Muscle of leg (tissue), 11 donors: ENCODE measurements around the gene SLC39A11. TPM values are rescaled to one million over a fixed set of nuclear protein-coding genes. Genes with fewer than 3 reads are reported as not detected.

ENCODE experiments used
- DNase-seq: peaks from one replicate; pipeline ENCODE4 v3.0.0; 2013
- H3K27ac ChIP-seq: one replicate; pipeline ENCODE4 v1.5.1; 2013; ENCODE audit warnings: mild to moderate bottlenecking, low read length, control low read depth
- H3K27me3 ChIP-seq: one replicate; pipeline ENCODE4 v1.6.1; 2013; ENCODE audit warnings: low read length; ENCODE audit not compliant: control insufficient read depth, insufficient read depth
- H3K36me3 ChIP-seq: one replicate; pipeline ENCODE4 v1.6.1; 2013; ENCODE audit warnings: low read length; ENCODE audit not compliant: control insufficient read depth, insufficient read depth
- H3K4me1 ChIP-seq: one replicate; pipeline ENCODE4 v1.6.1; 2013; ENCODE audit warnings: low read length; ENCODE audit not compliant: control insufficient read depth, insufficient read depth
- H3K4me3 ChIP-seq: one replicate; pipeline ENCODE4 v1.5.1; 2013; ENCODE audit warnings: low read length, control low read depth
- H3K9me3 ChIP-seq: replicated peaks from 2 replicates; pipeline ENCODE4 v1.6.1; 2013; ENCODE audit warnings: low read depth, low read length; ENCODE audit not compliant: control insufficient read depth
- WGBS: methylation state at CpG from one replicate; pipeline ENCODE4 v1.1.5; 2013; ENCODE audit warnings: missing lambda C conversion rate; ENCODE audit not compliant: insufficient coverage; 5-methylcytosine and 5-hydroxymethylcytosine counted together
- polyA plus RNA-seq, 8 donors: library from polyadenylated mRNA; unstranded; fragments of 120-200 nt; gene quantifications; one replicate each; pipeline versions ENCODE4 v1.2.1 to v1.2.3, GENCODE V29; 2013; ENCODE audit warnings: inconsistent platforms in 1 of 8, low replicate concordance in 1 of 8; ENCODE audit not compliant: insufficient read length in 8 of 8, insufficient read depth in 1 of 8
- total RNA-seq: library from RNA; stranded (reverse); fragments of 120-200 nt; gene quantifications from one replicate; pipeline ENCODE4 v1.2.4, GENCODE V29; 2013

Gene SLC39A11
- total and polyA plus RNA-seq, 9 donors: 8.7 to 13.6 (median 10.0) TPM

DNA sequence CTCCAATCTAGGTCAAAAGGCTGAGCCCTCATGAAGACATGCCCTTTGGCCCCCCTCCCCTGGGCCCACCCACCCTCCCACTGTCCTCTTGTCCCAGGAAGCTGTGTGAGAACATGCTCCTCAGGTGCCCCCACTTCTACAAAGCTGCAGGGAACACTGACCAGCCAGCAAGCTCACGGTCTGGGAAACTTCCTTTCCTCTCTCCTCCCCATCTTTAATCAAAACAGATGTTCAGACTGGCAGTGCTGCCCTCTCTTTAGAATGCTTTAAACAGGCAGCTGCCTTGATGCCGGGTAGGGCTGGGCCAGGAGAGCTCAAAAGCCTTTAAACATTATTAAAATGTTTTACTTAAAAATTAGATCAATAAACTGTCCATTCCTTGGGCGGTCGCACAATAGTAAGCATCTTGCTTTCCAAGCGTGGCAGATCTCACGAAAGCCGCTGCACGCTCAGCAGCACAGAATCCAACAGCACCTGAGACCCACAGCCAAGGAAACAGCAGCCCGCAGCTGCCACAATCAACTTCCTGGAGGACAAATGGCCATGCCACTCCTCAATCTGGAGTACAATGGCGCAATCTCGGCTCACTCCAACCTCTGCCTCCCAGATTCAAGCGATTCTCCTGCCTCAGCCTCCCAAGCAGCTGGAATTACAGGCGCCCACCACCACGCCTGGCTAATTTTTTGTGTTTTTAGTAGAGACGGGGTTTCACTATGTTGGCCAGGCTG lies 399.2 kb downstream of the SLC39A11 start:
- Histone ChIP-seq H3K27ac (no peak overlapping the region), H3K36me3 (no peaks in the 10 kb centered on the region), H3K4me3 (no peak overlapping the region), H3K27me3 (no peaks in the 10 kb centered on the region), H3K9me3 (no peaks in the 10 kb centered on the region), H3K4me1 (no peaks in the 10 kb centered on the region)
- WGBS: 56% methylated on average over 8 of the region's 15 CpGs
- peak; percentile 66 for DNase-seq

DNA sequence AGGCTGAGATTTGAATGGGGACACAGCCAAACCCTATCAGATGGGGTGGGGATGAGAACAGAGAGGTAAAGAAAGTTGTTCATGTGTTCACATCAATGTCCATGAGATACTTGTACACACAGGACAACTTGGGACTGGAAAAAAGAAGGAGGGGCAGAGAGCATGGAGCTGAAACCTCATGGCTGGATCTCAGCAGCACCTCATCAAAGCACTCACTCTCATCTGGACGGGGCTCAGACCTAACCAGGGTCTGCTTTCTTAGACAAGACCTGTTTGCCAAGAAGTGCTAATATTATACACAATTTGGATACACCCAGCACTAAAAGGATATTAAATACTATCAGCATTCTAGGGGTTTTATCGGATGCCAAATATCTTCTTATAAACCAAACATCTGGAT lies 399.8 kb downstream of the SLC39A11 start:
- no CpG with 5 or more reads among the region's 2 CpGs for WGBS
- DNase-seq: peak; percentile 86
- no peaks in the 10 kb centered on the region for H3K9me3 ChIP-seq
- no peaks in the 10 kb centered on the region for H3K36me3 ChIP-seq
- H3K4me3 ChIP-seq: no peak overlapping the region
- H3K27me3 ChIP-seq: no peaks in the 10 kb centered on the region
- no peak overlapping the region for H3K27ac ChIP-seq
- no peaks in the 10 kb centered on the region for H3K4me1 ChIP-seq

DNA sequence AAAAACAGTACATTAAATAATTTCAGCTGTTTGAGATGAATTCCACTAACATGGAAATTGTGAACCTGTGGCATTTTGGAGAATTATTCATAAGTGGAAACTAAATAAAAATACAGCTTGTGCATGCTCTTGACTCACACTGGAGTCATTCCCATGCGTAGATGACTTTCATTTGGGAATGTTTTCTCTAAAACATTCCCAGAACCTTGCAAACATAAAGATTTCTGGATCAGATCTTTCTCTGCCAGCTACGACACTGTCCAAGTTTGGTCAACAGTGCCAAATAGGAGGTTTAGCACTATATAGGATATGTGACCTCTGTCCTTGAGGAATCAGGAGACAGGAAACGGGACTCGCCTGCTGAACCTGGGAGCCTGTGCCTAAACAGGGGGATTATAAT lies 400.9 kb downstream of the SLC39A11 start:
- no peaks in the 10 kb centered on the region for H3K27me3 ChIP-seq
- H3K27ac ChIP-seq: no peak overlapping the region
- H3K9me3 ChIP-seq: no peaks in the 10 kb centered on the region
- no peaks in the 10 kb centered on the region for H3K4me1 ChIP-seq
- no CpG with 5 or more reads among the region's 4 CpGs for WGBS
- DNase-seq: peak; percentile 88
- no peak overlapping the region for H3K4me3 ChIP-seq
- H3K36me3 ChIP-seq: no peaks in the 10 kb centered on the region

DNA sequence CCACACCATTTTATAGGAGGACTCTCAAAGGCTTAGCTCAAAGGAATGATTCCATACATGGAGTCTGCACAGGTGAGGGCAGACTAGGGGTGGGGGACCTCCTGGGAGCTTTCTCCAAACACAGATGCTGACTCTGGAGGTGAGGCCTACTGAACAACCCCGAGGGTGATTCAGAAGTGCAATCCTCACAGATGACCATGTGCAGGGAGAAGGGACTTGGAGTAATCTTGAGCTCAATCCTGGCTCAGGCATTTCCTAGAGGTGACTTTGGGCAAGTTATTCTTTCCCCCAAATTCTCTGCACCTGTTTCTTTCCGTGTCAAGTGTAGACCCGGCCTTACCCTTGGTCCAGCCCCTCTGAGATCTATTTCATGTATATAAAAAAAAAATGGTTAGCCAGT lies 401.5 kb downstream of the SLC39A11 start:
- no peaks in the 10 kb centered on the region for H3K4me1 ChIP-seq
- H3K27ac ChIP-seq: no peak overlapping the region
- H3K9me3 ChIP-seq: no peaks in the 10 kb centered on the region
- H3K27me3 ChIP-seq: no peaks in the 10 kb centered on the region
- no peak for DNase-seq
- 100% methylated on average over 1 of the region's 3 CpGs for WGBS
- no peak overlapping the region for H3K4me3 ChIP-seq
- no peaks in the 10 kb centered on the region for H3K36me3 ChIP-seq

DNA sequence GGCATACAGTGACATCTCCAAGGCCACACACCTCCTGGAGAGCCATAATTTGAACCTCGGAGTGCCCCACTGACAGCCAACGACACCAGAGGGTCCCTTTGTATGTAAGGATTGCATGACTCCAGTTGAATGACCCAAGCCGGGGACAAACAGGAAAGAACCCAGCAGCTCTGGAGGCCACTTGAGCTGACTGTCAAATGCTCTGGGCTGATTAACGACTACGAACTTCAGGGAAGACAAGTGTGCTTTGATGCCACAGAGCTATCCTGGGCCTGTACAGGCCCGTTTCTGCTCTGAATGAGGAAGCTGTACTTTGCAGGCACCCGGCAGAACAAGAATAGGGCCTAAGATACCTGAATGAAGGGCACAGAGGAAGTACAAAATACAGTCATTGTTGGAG lies 404.6 kb downstream of the SLC39A11 start:
- WGBS: 57% methylated on average over 7 of the region's 7 CpGs
- Histone ChIP-seq H3K36me3 (no peaks in the 10 kb centered on the region), H3K9me3 (no peaks in the 10 kb centered on the region), H3K4me1 (peaks cover 4% of the 10 kb centered on the region), H3K4me3 (no peak overlapping the region), H3K27me3 (no peaks in the 10 kb centered on the region), H3K27ac (no peak overlapping the region)
- DNase-seq: no peak

DNA sequence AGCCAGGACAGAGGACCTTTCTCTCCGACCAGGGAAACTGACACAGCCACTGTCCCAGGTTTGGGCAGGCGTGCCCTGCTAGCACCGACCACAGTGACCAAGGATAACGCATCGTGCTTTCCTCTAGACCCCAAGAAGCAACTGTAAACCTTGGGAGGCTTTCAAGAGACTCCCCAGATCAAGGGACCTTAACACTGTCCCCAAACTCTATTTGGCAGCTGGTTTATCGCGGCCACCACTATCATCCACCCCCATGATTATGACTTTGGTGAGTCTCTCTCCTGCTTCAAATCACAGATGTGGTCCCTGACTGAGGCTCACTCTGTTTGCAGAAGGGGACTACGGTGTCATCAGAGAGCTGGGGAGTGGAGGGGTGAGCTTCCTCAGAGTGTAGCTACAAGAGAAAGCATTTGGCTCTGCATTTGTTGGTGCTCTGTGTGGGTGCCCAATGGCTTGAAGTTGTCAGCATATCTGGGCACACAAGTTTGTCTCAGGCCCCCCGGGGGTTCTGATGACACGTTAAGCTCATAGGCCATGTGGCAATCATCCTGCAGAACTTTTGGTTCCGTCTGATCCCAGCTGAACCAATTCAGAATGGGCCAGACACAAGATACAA lies 408.0 kb downstream of the SLC39A11 start:
- no peak overlapping the region for H3K4me3 ChIP-seq
- H3K9me3 ChIP-seq: no peaks in the 10 kb centered on the region
- no peaks in the 10 kb centered on the region for H3K36me3 ChIP-seq
- peaks cover 4% of the 10 kb centered on the region for H3K4me1 ChIP-seq
- WGBS: 74% methylated on average over 6 of the region's 11 CpGs
- H3K27me3 ChIP-seq: no peaks in the 10 kb centered on the region
- no peak overlapping the region for H3K27ac ChIP-seq
- no peak for DNase-seq

DNA sequence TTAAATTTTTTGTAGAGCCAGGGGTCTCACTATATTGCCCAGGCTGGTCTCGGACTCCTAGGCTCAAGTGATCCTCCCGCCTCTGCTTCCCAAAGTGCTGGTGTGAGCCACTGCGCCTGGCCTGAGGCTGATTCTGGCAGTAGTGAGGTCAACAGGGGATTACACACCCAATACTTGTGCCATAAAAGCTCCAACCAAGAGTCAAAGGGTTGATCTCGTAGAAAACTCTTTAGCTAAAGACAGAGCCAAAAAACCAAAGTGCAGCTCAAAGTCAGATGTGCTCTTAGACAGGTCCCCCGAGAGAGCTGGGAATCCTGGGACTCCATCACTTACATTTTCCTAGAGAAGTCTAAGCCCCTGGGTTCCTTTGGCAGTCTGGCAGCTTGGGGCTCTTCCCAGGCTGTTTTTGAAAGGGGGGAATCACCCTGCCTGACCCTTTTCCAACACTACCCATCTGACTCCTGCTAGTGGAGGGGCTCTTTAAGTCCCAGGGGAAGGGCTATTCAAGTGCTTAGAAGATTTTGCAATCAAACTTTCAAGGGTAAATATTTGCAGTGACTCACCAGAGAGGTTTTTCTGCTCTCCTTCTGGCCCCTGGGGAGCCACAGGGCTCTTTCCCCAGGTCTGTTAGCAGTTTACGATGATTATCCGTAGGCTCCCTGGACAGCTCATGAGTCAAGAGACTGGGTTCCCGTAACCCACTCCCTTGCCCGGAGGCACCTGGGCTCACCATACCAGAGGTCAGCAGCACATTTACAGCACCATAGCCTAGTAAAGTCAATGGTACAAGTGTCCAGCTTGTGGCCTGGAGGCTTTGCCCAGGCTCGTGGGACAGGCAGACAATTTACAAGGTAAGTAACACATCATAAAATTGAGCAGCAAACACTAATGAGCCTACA lies 408.7 kb downstream of the SLC39A11 start:
- Histone ChIP-seq H3K9me3 (no peaks in the 10 kb centered on the region), H3K4me1 (peaks cover 4% of the 10 kb centered on the region), H3K4me3 (no peak overlapping the region), H3K27ac (no peak overlapping the region), H3K27me3 (no peaks in the 10 kb centered on the region), H3K36me3 (no peaks in the 10 kb centered on the region)
- DNase-seq: no peak
- 31% methylated on average over 7 of the region's 10 CpGs for WGBS

DNA sequence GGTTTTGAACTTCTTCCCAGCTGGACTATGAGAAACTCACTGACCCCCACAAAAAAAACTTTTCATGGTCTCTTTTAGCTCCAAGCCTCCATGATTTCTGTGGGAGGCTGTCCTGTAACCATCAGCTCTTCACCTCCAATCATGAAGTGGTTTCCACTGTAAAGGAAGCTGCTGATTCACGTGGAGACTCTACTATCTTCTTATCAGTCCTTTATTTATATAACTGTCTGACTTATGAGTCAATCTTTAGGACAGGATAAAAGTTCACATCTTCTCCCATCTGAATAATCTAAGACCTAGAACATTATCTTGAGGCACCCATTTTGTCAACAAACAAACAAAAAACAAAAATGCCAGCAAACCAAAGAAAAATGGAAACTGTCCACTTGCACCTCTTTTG lies 409.9 kb downstream of the SLC39A11 start:
- no peaks in the 10 kb centered on the region for H3K27me3 ChIP-seq
- no CpG with 5 or more reads among the region's 1 CpG for WGBS

DNA sequence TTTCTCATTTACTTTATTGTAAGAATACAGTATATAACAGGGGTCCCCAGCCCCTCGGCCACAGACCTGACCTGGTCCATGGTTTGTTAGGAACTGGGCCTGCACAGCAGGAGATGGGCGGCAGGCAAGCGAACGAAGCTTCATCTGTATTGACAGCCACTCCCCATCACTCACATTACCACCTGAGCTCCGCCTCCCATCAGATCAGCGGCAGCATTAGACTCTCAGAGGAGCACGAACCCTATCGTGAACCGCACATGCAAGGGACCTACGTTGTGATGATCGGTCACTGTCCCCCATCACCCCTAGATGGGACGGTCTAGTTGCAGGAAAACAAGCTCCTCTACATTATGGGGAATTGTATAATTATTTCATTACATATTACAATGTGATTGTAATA lies 410.6 kb downstream of the SLC39A11 start:
- H3K4me3 ChIP-seq: no peak overlapping the region
- no peak overlapping the region for H3K27ac ChIP-seq
- WGBS: 75% methylated on average over 4 of the region's 12 CpGs
- peaks cover 4% of the 10 kb centered on the region for H3K4me1 ChIP-seq
- no peaks in the 10 kb centered on the region for H3K36me3 ChIP-seq
- H3K27me3 ChIP-seq: no peaks in the 10 kb centered on the region
- H3K9me3 ChIP-seq: no peaks in the 10 kb centered on the region
- no peak for DNase-seq

More for the DNA sequence above, 409.9 kb downstream of the SLC39A11 start:
- Histone ChIP-seq H3K36me3 (no peaks in the 10 kb centered on the region), H3K9me3 (no peaks in the 10 kb centered on the region), H3K4me1 (peaks cover 4% of the 10 kb centered on the region), H3K27ac (no peak overlapping the region), H3K4me3 (no peak overlapping the region)
- DNase-seq: no peak

DNA sequence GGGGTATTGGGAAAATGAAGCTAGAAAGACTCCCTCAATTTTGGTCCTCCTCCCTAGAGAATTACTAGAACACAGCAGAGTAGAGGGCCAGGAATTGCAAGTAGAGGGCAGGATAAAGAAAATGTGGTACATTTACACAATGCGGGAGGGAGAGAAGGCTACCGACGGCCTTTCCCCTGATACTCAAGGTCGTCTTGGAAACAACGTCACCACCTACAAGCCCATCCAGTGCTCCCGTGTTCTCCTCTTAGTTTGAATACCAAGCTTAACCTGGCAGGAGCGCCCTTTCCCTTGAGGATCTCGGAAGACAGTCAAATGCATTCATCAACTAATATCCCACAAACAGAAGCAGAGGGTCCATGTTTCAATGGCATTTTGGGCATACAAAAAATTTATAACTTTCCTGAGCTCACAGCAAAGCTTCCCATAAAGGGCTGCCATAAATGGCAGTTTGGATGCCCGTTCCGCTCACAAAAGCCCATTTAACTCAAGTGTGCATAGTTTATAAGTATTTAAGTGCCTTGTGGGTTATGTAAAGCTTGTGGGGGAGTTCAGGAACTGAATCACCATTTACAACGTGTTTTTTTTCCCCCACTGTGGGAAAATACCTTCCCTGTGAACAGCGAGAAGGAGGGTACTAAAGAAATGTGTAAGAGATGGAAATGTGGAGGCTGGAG lies 414.6 kb downstream of the SLC39A11 start:
- Histone ChIP-seq H3K27ac (no peak overlapping the region), H3K36me3 (no peaks in the 10 kb centered on the region), H3K9me3 (no peaks in the 10 kb centered on the region), H3K4me3 (no peak overlapping the region), H3K4me1 (no peaks in the 10 kb centered on the region), H3K27me3 (no peaks in the 10 kb centered on the region)
- no peak for DNase-seq
- 82% methylated on average over 4 of the region's 12 CpGs for WGBS
